Adrenal gland (tissue), 5 donors: ENCODE data around the gene COPE.

Experiments
- CTCF ChIP-seq, 6 experiments: fragments of 450-650 bp in 4 of 6; fragments of 200-600 bp in 2 of 6; sonication (generic) in 1 of 6; IDR thresholded peaks; 1 replicate in 5 of 6; 2 replicates in 1 of 6; pipeline versions ENCODE4 v1.5.1 to v1.8.0; 2016 to 2021; ENCODE audit warnings: antibody characterized with exemption in 6 of 6, mild to moderate bottlenecking in 2 of 6, moderate library complexity in 1 of 6
- POLR2A ChIP-seq, 2 donors: fragments of 450-650 bp; IDR thresholded peaks; one replicate each; pipeline ENCODE4 v1.6.1; 2017; ENCODE audit warnings: antibody characterized with exemption in 2 of 2, mild to moderate bottlenecking in 2 of 2, moderate library complexity in 1 of 2
- donor health status: DM: no; HTN: no; CAD: no.

GRCh38 chr19:18870531-18871172 lies 48.5 kb downstream of the COPE start:
- TF ChIP-seq POLR2A (IDR thresholded peaks at IDR 0.05) (no peak), CTCF (IDR thresholded peaks at IDR 0.05) (no peak)
